HepG2 (cell line): ENCODE data around the gene SART1. TPM values are rescaled to one million over a fixed set of nuclear protein-coding genes. Genes with fewer than 3 reads are reported as not detected.

Source experiments
- ATAC-seq: fragments of 200-7000 bp; cut with Tn5 transposase; 3 replicates; pipeline ENCODE4 v1.9.1; 2020; ENCODE audit warnings: mild to moderate bottlenecking, moderate library complexity
- BruUV-seq: library from RNA; stranded (reverse); fragments of 400-500 nt; replicated peaks from 2 replicates; lab custom pipeline; 2021; lab: Mats Ljungman, UMichigan
- CTCF ChIA-PET: fragments of 300-600 bp; formaldehyde crosslinking; extraction: SDS; loops from one replicate; lab custom pipeline; 2021; ENCODE audit warnings: low total read pairs, inconsistent platforms, low intra/inter-chr PET ratio; lab: Yijun Ruan, JAX
- POLR2A ChIA-PET: fragments of 350-600 bp; sonication (Branson Sonifier 250); formaldehyde crosslinking; loops from one replicate; lab custom pipeline; 2020; ENCODE audit warnings: antibody characterized with exemption, inconsistent platforms; lab: Yijun Ruan, JAX
- DNase-seq: peaks from one replicate; pipeline ENCODE4 v3.0.0-alpha.2; 2015; ENCODE audit warnings: low spot score
- FAIRE-seq: peaks from 3 replicates; lab custom pipeline; 2011; peaks lifted over from hg19 to GRCh38; lab: Jason Lieb, UNC
- H2AFZ ChIP-seq: one replicate; pipeline ENCODE4 v1.6.1; 2011; ENCODE audit warnings: low read length, inconsistent platforms
- H3K27ac ChIP-seq: fragments of 300-600 bp; 3 replicates; pipeline ENCODE4 v1.8.0; 2011; ENCODE audit warnings: mixed run types, mild to moderate bottlenecking, mixed read lengths, low read length, inconsistent platforms; ENCODE audit not compliant: insufficient read depth; ENCODE audit errors: extremely low read length
- H3K27me3 ChIP-seq, 2 experiments: fragments of 200-600 bp in 1 of 2; 2 replicates in 1 of 2; 3 replicates in 1 of 2; pipeline versions ENCODE4 v1.6.0 to v1.8.0; 2011; ENCODE audit warnings: low read length in 2 of 2, mild to moderate bottlenecking in 2 of 2, moderate library complexity in 2 of 2, inconsistent platforms in 1 of 2; ENCODE audit not compliant: insufficient read depth in 2 of 2, control insufficient read depth in 1 of 2
- H3K36me3 ChIP-seq, 2 experiments: fragments of 200-600 bp in 1 of 2; replicated peaks in 1 of 2; 2 replicates in 1 of 2; 3 replicates in 1 of 2; pipeline versions ENCODE4 v1.5.1 to v1.8.0; 2011; ENCODE audit warnings: low read length in 2 of 2, inconsistent platforms in 1 of 2; ENCODE audit not compliant: insufficient read depth in 2 of 2, control insufficient read depth in 1 of 2
- H3K4me1 ChIP-seq: 2 replicates; pipeline ENCODE4 v1.5.1; 2012; ENCODE audit warnings: low read length, inconsistent platforms; ENCODE audit not compliant: insufficient read depth
- H3K4me2 ChIP-seq: 2 replicates; pipeline ENCODE4 v1.6.0; 2011; ENCODE audit warnings: low read depth, low read length, inconsistent platforms
- H3K4me3 ChIP-seq, 3 experiments: fragments of 200-600 bp in 1 of 3; sonication (generic), shearing (Covaris generic) in 1 of 3; replicated peaks in 1 of 3; 2 replicates each; pipeline ENCODE4 v1.5.1; 2011 to 2016; ENCODE audit warnings: low read length in 3 of 3, inconsistent platforms in 2 of 3, low read depth in 2 of 3, mild to moderate bottlenecking in 2 of 3, control low read depth in 1 of 3, mixed read lengths in 1 of 3; ENCODE audit not compliant: insufficient read depth in 1 of 3
- H3K79me2 ChIP-seq: one replicate; pipeline ENCODE4 v1.6.1; 2011; ENCODE audit warnings: low read length, inconsistent platforms; ENCODE audit not compliant: insufficient read depth
- H3K9ac ChIP-seq: 2 replicates; pipeline ENCODE4 v1.6.0; 2011; ENCODE audit warnings: mild to moderate bottlenecking, low read depth, low read length, inconsistent platforms; ENCODE audit not compliant: insufficient read depth
- H3K9me3 ChIP-seq: 2 replicates; pipeline ENCODE4 v1.5.1; 2012; ENCODE audit warnings: mild to moderate bottlenecking, low read length
- H4K20me1 ChIP-seq: 2 replicates; pipeline ENCODE4 v1.6.0; 2011; ENCODE audit warnings: inconsistent platforms, mild to moderate bottlenecking, low read length, moderate library complexity; ENCODE audit not compliant: insufficient read depth
- CENPX ChIP-seq: sonication (generic); formaldehyde crosslinking; IDR thresholded peaks from 2 replicates; pipeline ENCODE4 v1.9.0; 2021; ENCODE audit warnings: mild to moderate bottlenecking, missing genetic modification reagents, moderate library complexity
- ETV6 ChIP-seq: sonication (generic); formaldehyde crosslinking; conservative IDR thresholded peaks from 2 replicates; pipeline ENCODE4 v1.4.0; 2020; ENCODE audit warnings: missing genetic modification reagents
- EZH2 ChIP-seq: conservative IDR thresholded peaks from 2 replicates; pipeline ENCODE4 v1.6.1; 2012; ENCODE audit warnings: mild to moderate bottlenecking, low read depth, low read length, moderate library complexity
- KAT7 ChIP-seq: IDR thresholded peaks from 2 replicates; pipeline ENCODE4 v1.6.1; 2018; ENCODE audit warnings: borderline replicate concordance, missing compliant biosample characterization
- KLF6 ChIP-seq: IDR thresholded peaks from 2 replicates; pipeline ENCODE4 v1.8.0; 2016; ENCODE audit warnings: missing biosample characterization, missing genetic modification reagents
- MEF2D ChIP-seq: sonication (generic); formaldehyde crosslinking; IDR thresholded peaks from 2 replicates; pipeline ENCODE4 v1.5.1; 2020; ENCODE audit warnings: mild to moderate bottlenecking, missing genetic modification reagents
- NPAS2 ChIP-seq: sonication (generic); formaldehyde crosslinking; IDR thresholded peaks from 2 replicates; pipeline ENCODE4 v1.8.0; 2022; ENCODE audit warnings: mild to moderate bottlenecking, missing genetic modification reagents, borderline replicate concordance
- POLR2A ChIP-seq, 2 experiments: IDR thresholded peaks; 2 replicates each; pipeline ENCODE4 v1.6.1; 2011; ENCODE audit warnings: low read depth in 2 of 2, low read length in 2 of 2, mild to moderate bottlenecking in 1 of 2, moderate library complexity in 1 of 2; ENCODE audit not compliant: insufficient read depth in 1 of 2
- RAD21 ChIP-seq: fragments of 450-650 bp; formaldehyde crosslinking; IDR thresholded peaks from 2 replicates; pipeline ENCODE4 v1.5.0; 2020; ENCODE audit warnings: mild to moderate bottlenecking
- SAP130 ChIP-seq: IDR thresholded peaks from 2 replicates; pipeline ENCODE4 v1.6.1; 2016; ENCODE audit warnings: low read depth
- SETDB1 ChIP-seq: sonication (generic); formaldehyde crosslinking; IDR thresholded peaks from 2 replicates; pipeline ENCODE4 v1.5.1; 2020; ENCODE audit warnings: missing genetic modification reagents, mild to moderate bottlenecking, borderline replicate concordance
- ZBTB38 ChIP-seq: sonication (generic); formaldehyde crosslinking; IDR thresholded peaks from 2 replicates; pipeline ENCODE4 v1.5.1; 2020; ENCODE audit warnings: mild to moderate bottlenecking, missing genetic modification reagents
- ZBTB44 ChIP-seq: sonication (generic); formaldehyde crosslinking; IDR thresholded peaks from 2 replicates; pipeline ENCODE4 v1.4.0; 2020; ENCODE audit warnings: missing genetic modification reagents
- ZNF354B ChIP-seq: sonication (generic); formaldehyde crosslinking; IDR thresholded peaks from 2 replicates; pipeline ENCODE4 v1.8.0; 2022; ENCODE audit warnings: mild to moderate bottlenecking, missing genetic modification reagents
- ZNF512 ChIP-seq: sonication (generic); formaldehyde crosslinking; IDR thresholded peaks from 2 replicates; pipeline ENCODE4 v1.4.0; 2020; ENCODE audit warnings: mild to moderate bottlenecking, missing genetic modification reagents
- ZNF512B ChIP-seq: sonication (generic); formaldehyde crosslinking; IDR thresholded peaks from 2 replicates; pipeline ENCODE4 v1.5.1; 2020; ENCODE audit warnings: missing genetic modification reagents, mild to moderate bottlenecking, borderline replicate concordance
- ZNF567 ChIP-seq: sonication (generic); formaldehyde crosslinking; IDR thresholded peaks from 2 replicates; pipeline ENCODE4 v1.8.1; 2023; ENCODE audit warnings: mild to moderate bottlenecking, missing genetic modification reagents, borderline replicate concordance
- ZNF720 ChIP-seq: sonication (generic); formaldehyde crosslinking; IDR thresholded peaks from 2 replicates; pipeline ENCODE4 v1.4.0; 2020; ENCODE audit warnings: missing genetic modification reagents
- ZNF790 ChIP-seq: sonication (generic); formaldehyde crosslinking; IDR thresholded peaks from 2 replicates; pipeline ENCODE4 v1.8.0; 2022; ENCODE audit warnings: missing genetic modification reagents, mild to moderate bottlenecking, borderline replicate concordance
- WGBS: methylation state at CpG from one replicate; pipeline ENCODE4 v1.1.6; 2017; ENCODE audit warnings: low lambda C conversion rate; 5-methylcytosine and 5-hydroxymethylcytosine counted together
- in situ Hi-C: cut with HindIII; loops from 2 replicates; pipeline ENCODE4 v1.10.0; 2017; ENCODE audit warnings: low pct_unique_long_range_greater_than_20kb; ENCODE audit not compliant: extremely low pct_ligation_motif_present
- intact Hi-C: fragments of 100-400 bp; cut with micrococcal nuclease; formaldehyde crosslinking; loops from one replicate; pipeline ENCODE4 v1.10.0; 2022; ENCODE audit not compliant: unreplicated experiment
- polyA plus RNA-seq, 8 experiments: library from polyadenylated mRNA; depleted of rRNA in 3 of 8; stranded (reverse) in 7 of 8; unstranded in 1 of 8; fragments of >200 nt; fragmentation: Illumina TruSeq in 4 of 8; extraction: Trizol in 4 of 8; gene quantifications; 2 replicates each; pipeline versions ENCODE4 v1.2.1 to v1.2.3, GENCODE V29; 2011 to 2016; ENCODE audit warnings: low read depth in 4 of 8, missing spikeins in 1 of 8, mixed read lengths in 1 of 8; ENCODE audit not compliant: insufficient read depth in 1 of 8
- total RNA-seq, 5 experiments: library from RNA; depleted of rRNA; stranded (reverse); fragments of >200 nt; fragmentation: Illumina TruSeq; extraction: Trizol; gene quantifications; 2 replicates each; pipeline ENCODE4 v1.2.3, GENCODE V29; 2016; ENCODE audit warnings: low read depth in 1 of 5

The SART1 gene
- total and polyA plus RNA-seq, 2 of the 13 experiments (the other 11 are each of a cell fraction or from before 2014, with no cell fraction given) = 11.3 to 22.5 TPM

- Histone ChIP-seq H3K79me2 (peaks cover 11% of the 10 kb centered on the region), H3K27ac (peak within 1 kb of the TSS; percentile 75), H3K36me3 (no peaks in the 10 kb centered on the region; a peak in 1 of 5 replicates), H2AFZ (no peak within 1 kb of the TSS), H3K9me3 (no peaks in the 10 kb centered on the region), H3K9ac (peak within 1 kb of the TSS; percentile 98), H3K4me3 (peak within 1 kb of the TSS; percentile 88 to 98 (median 92)), H3K4me2 (peak within 1 kb of the TSS; percentile 93), H3K4me1 (peaks cover 46% of the 10 kb centered on the region), H4K20me1 (no peaks in the 10 kb centered on the region), H3K27me3 (no peaks in the 10 kb centered on the region)
- FAIRE-seq (no peak), DNase-seq (no peak), ATAC-seq (peak; percentile 28)
- TSS peak; percentile 80 for BruUV-seq
- CTCF ChIA-PET = no interaction called here
- intact Hi-C loops (loop anchor here (2.0 kb wide), 1 partner anchor 28 kb away; the partner anchor contains the start of gene CCDC85B), in situ Hi-C loops (no loop called here)
- POLR2A ChIA-PET = interaction anchor here (0.8 to 5.0 kb wide), 5 partner anchors 10 to 29 kb away, joined by 3 to 59 read pairs (median 5); partner anchors contain the start of genes CCDC85B, FIBP and FOSL1
- 5% methylated on average over 33 of the region's 77 CpGs for WGBS
- no peak for TF ChIP-seq POLR2A (IDR thresholded peaks at IDR 0.05; ENCODE audit: insufficient read depth in 1 of 2, low read depth in 2 of 2, low read length in 2 of 2)
- 0 out of 2 replicates have a peak, but pooled peaks have one; percentile 15 for TF ChIP-seq RAD21 (CRISPR knock-in tag)
- TF ChIP-seq CENPX (CRISPR knock-in tag) = no peak
- TF ChIP-seq KLF6 (CRISPR knock-in tag) = no peak
- TF ChIP-seq ZNF720 (CRISPR knock-in tag) = no peak
- no peak for TF ChIP-seq ZNF567 (CRISPR knock-in tag)
- TF ChIP-seq NPAS2 (CRISPR knock-in tag) = no peak
- no peak for TF ChIP-seq MEF2D (CRISPR knock-in tag)
- no peak for TF ChIP-seq ZBTB38 (CRISPR knock-in tag)
- no peak for TF ChIP-seq ZNF512B
- TF ChIP-seq ZBTB44 (CRISPR knock-in tag) = no peak
- TF ChIP-seq SAP130 = no peak
- TF ChIP-seq ETV6 = no peak
- TF ChIP-seq EZH2 = no peak
- no peak for TF ChIP-seq SETDB1 (CRISPR knock-in tag)
- TF ChIP-seq ZNF512 (CRISPR knock-in tag) = no peak
- TF ChIP-seq ZNF790 (CRISPR knock-in tag) = no peak
- no peak for TF ChIP-seq ZNF354B
- TF ChIP-seq KAT7 (CRISPR knock-in tag) = 0 out of 2 replicates have a peak, but pooled peaks have one; percentile 15
These were observed 43.1 kb upstream of the SART1 start, which contains the start of gene C11orf68 for GRCh38 chr11:65918211-65919140. TSS of gene C11orf68 (minus strand) at chr11:65919062. CDS start at chr11:65919031, 31 bp downstream.
